GM08714 (cell line): ENCODE results near the gene SSTR1.

Experiments used
- H3K4me3 ChIP-seq: fragments of 200-500 bp; sonication (Bioruptor generic); 2 replicates; pipeline ENCODE4 v1.5.1; 2014; ENCODE audit warnings: mild to moderate bottlenecking, low read length, inconsistent platforms
- ZNF274 ChIP-seq: IDR thresholded peaks from 2 replicates; pipeline ENCODE4 v1.6.1; 2012; ENCODE audit warnings: mild to moderate bottlenecking, low read depth, low read length

Gene SSTR1

DNA sequence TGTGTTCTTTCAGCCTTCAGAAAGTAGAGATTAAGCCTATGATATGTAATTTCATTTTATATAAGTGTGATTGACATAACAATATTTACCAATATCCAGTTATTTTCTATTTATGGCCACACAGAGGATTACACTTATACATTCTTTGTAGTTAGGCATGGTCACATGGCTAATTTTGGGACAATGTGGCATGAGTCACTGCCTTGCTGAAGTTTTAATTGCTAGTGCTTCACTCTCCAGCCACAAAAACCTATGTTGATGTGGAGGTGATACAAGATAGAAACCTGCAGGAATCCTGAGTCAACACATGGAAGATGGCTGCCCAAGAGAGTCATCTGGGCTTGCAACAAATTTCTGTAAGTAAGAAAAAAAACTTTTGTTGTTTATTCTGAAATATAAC, 31.2 kb downstream of the SSTR1 start:
- no peak overlapping the region for H3K4me3 ChIP-seq
- no peak for TF ChIP-seq ZNF274

- no peak overlapping the region for H3K4me3 ChIP-seq
- TF ChIP-seq ZNF274, result no peak
Observed at GRCh38 chr14:38243696-38244240, 36.1 kb downstream of the SSTR1 start.

DNA sequence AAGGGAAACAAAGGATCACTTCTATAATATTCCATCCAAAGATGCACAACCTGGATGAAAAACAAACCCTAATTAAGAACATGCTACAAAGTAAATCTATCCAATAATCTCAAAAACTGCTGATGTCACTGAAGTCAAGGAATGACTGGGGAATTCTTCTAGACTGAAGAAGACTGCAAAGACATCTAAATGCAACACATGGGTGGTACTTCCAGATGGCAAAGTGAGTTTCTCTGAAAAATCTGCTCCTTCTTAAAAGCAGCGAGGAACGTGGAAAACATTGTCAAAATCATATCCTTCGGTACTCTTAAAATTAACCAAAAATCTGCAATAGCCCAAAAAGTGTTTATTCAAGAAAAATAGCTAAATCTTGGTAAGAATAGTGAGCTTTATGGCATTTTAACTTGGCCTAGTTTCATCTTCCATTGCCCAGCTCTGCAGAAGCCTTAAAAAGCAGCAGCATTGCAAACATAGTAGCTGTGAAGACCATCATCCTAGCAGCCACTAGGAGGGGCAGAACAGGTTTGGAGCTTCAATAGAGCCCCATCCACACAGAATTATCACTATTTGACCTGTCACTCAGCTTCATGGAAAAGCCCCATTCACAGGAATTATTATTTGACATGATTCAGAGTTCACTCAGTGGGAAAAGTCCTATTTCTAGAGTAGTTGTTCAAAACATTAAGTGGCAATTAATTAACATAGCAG, 40.8 kb downstream of the SSTR1 start:
- no peak for TF ChIP-seq ZNF274
- H3K4me3 ChIP-seq, result no peak overlapping the region

DNA sequence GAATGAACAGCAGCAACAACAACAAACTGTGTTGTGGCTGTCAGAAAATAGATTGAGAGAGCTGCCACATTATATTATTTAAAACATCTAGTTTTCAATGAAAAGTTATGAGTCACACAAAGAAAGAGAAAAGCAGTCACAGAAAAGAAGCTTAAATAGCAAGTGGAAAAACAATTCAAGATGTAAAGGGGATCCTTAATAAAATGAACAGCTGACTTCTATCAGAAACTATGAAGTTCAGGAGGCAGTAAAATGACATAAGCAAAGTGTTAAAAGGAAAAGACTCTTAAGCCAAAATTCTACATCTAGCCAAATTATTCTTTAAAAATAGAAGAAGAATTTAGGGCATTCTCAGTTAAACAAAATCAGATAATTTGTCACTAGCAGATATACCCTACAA, 42.6 kb downstream of the SSTR1 start:
- no peak for TF ChIP-seq ZNF274
- no peak overlapping the region for H3K4me3 ChIP-seq

DNA sequence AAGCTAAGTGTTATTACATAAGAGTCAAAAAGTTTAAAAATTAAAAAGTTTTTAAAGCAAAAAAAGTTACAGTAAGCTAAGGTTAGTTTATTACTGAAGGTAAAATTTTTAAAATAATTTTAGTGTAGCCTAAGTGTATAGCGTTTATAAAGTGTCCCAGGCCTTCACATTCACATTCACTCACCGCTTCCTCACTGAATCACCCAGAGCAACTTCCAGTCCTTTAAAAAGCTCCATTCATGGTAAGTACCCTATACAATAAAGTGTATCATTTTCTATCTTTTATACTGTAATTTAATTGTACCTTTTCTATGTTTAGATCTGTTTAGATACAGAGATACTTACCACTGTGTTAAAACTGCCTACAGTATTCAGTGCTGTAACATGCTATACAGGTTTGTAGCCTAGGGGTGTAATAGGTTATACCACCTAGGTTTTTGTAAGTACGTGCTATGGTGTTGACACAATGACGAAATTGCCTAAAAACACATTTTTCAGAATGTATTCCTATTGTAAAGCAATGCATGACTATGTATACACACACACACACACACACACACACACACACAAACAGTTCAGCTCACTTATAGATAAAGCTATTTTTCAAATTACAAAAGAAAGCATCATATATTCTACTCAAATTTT, 44.5 kb downstream of the SSTR1 start:
- H3K4me3 ChIP-seq, result no peak overlapping the region
- no peak for TF ChIP-seq ZNF274

- H3K4me3 ChIP-seq, result no peak overlapping the region
- TF ChIP-seq ZNF274, result no peak
Observed at GRCh38 chr14:38253676-38254075, 46.0 kb downstream of the SSTR1 start.

GRCh38 chr14:38254571-38255407, 47.1 kb downstream of the SSTR1 start:
- no peak overlapping the region; the same call in 1 of the 2 replicates for H3K4me3 ChIP-seq
- no peak for TF ChIP-seq ZNF274

- TF ChIP-seq ZNF274, result no peak
- no peak overlapping the region; the same call in 1 of the 2 replicates for H3K4me3 ChIP-seq
Observed at GRCh38 chr14:38255408-38255672, 47.6 kb downstream of the SSTR1 start.

DNA sequence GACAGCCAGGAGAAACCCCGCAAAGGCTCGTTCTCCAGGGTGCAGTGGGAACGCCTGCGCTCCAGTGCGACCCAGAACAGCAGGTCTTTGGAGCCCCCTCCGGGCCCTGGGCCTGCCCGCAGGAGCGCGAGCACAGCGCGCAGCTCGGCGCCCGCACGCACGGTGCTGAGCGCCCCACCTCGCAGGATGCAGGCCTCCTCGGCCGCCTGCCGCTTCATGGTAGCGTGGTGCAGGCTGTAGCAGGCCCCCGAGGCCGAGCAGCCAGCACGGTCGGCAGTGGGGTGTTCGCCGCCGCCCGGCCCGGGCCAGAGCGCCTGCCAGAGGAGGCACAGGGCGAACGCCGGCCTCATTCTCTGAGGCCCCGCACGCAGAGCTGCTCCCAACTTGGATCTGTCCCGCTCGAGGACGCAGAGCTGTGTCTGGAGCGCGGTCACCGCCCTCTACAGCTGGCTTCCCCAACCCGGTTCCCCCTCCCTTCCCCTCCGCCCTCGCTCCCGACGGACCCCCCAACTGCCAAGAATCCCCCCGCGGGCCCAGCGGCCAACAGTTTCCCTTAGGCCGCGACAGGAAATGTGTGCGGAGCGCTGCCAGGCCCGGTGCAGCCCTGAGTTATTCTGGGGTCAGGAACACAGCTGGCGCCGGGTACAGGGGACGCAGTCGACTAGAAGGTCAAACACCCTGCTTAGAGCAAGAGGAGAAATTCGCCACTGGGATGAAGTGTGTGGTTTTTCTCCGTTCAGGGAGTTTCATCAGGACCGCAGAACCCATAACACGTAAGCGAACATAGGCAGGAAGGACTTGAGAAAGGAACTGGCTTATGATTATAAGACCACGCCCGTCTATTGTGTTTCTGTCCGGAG, 48.2 kb downstream of the SSTR1 start, which contains the start of gene CLEC14A:
CLEC14A (minus strand) TSS at position 421 of the 860 bp plus-strand sequence; CDS start at position 350, 71 bp downstream.
- H3K4me3 ChIP-seq, result no peak within 1 kb of the TSS; the same call in 1 of the 2 replicates
- no peak for TF ChIP-seq ZNF274

- no peak overlapping the region for H3K4me3 ChIP-seq
- no peak for TF ChIP-seq ZNF274
Observed at GRCh38 chr14:38256533-38256840, 48.8 kb downstream of the SSTR1 start.

- H3K4me3 ChIP-seq, result no peak overlapping the region
- TF ChIP-seq ZNF274, result no peak
Observed at GRCh38 chr14:38257507-38257906, 49.8 kb downstream of the SSTR1 start.

DNA sequence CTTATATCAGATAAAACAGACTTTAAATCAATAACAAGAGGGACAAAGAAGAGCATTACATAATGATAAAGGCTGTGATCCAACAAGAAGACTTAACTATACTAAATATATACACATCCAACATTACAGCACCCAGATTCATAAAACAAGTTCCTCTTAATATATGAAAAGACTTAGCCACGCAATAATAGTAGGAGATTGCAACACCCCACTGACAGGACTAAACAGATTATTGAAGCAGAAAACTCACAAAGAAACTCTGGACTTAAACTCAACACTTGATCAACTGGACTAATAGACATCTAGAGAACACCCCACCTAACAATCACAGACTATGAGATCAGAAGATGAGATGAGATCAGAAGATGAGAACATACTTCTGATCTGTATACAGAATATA, 53.9 kb downstream of the SSTR1 start:
- TF ChIP-seq ZNF274, result no peak
- no peak overlapping the region for H3K4me3 ChIP-seq
